ENCODE measurements around the gene C3orf20. TPM values are rescaled to one million over a fixed set of nuclear protein-coding genes. Genes with fewer than 3 reads are reported as not detected.

Gene C3orf20
- total RNA-seq, 2 experiments from 2014 or later: 0.14 TPM; not detected in 1

- Mint-ChIP-seq H3K4me1 (no peaks in the 10 kb centered on the region), H3K27me3 (no peaks in the 10 kb centered on the region), H3K9me3 (no peaks in the 10 kb centered on the region), H3K4me3 (no peak overlapping the region), H3K27ac (no peak overlapping the region), H3K36me3 (peaks cover 6% of the 10 kb centered on the region)
- DNase-seq: no peak
Measured at GRCh38 chr3:14672588-14672987, 2.4 kb upstream of the C3orf20 start.

DNA sequence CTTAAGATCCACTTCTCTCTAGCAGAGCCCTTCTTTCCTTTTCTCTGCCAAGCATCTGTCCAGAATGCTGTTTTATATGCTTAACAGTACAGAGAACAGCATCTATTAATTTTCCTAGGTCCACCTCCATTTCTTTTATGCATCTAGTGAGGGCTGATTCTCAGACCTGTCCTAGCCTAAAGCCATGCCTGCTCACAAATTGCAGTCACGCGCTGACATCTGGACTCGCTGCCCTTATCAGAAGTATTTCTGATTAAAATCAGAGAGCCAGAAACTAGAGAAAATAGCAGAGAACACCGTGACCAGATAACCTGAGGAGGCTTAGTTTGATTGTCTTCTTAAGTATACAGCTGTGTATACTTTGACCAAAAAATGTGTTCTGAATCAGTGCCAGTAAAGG lies 1.9 kb downstream of the C3orf20 start:
- H3K9me3 Mint-ChIP-seq: peaks cover 6% of the 10 kb centered on the region
- peaks cover 7% of the 10 kb centered on the region for H3K36me3 Mint-ChIP-seq
- H3K27ac Mint-ChIP-seq: no peak overlapping the region
- H3K4me3 Mint-ChIP-seq: no peak overlapping the region
- DNase-seq: no peak
- H3K27me3 Mint-ChIP-seq: no peaks in the 10 kb centered on the region
- no peaks in the 10 kb centered on the region for H3K4me1 Mint-ChIP-seq

DNA sequence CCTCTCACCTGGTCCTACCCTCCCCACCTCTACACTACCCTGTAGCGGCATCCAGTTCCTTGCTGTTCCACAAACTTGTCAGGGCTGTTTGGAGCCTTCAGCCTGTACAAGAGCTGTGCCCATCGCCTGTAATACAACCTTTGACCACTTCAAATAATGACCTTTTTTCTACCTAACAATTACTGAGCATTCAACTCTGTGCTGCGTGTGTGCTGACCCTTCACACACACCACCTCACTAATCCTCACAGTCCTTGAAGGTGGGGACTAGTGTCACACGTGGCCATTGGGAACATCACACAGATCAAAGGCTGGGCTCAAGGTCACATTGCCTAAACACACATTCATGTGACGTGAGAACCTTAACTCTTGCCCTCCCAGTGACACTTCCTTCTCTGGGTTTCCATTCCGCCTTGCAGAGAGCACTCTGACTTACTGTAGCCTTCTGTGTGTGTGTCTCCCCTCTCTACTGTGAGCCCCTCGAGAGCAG lies 3.1 kb downstream of the C3orf20 start:
- no peak overlapping the region for H3K4me3 Mint-ChIP-seq
- peaks cover 6% of the 10 kb centered on the region for H3K9me3 Mint-ChIP-seq
- H3K27me3 Mint-ChIP-seq: no peaks in the 10 kb centered on the region
- H3K36me3 Mint-ChIP-seq: peaks cover 5% of the 10 kb centered on the region
- no peaks in the 10 kb centered on the region for H3K4me1 Mint-ChIP-seq
- H3K27ac Mint-ChIP-seq: no peak overlapping the region
- DNase-seq: no peak

DNA sequence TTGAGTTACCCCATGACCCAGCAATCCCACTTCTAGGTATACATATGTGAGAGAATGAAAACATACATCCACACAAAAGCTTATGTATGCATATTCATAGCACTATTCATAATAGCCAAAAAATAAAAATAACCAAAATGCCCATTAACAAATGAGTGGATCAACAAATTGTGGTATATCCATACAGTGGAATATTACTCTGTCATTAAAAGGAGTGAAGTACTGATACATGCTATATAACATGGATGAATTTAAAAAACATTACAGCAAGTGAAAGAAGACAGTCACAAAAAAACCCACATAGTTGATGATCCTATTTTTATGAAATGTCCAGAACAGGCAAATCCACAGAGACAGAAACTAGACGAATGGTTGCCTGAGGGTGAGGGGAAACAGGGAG lies 5.2 kb downstream of the C3orf20 start:
- H3K4me3 Mint-ChIP-seq: no peak overlapping the region
- peaks cover 6% of the 10 kb centered on the region for H3K9me3 Mint-ChIP-seq
- H3K36me3 Mint-ChIP-seq: peaks cover 4% of the 10 kb centered on the region
- DNase-seq: no peak
- H3K4me1 Mint-ChIP-seq: no peaks in the 10 kb centered on the region
- H3K27me3 Mint-ChIP-seq: no peaks in the 10 kb centered on the region
- H3K27ac Mint-ChIP-seq: no peak overlapping the region

- peaks cover 6% of the 10 kb centered on the region for H3K9me3 Mint-ChIP-seq
- no peaks in the 10 kb centered on the region for H3K27me3 Mint-ChIP-seq
- no peak for DNase-seq
- H3K4me1 Mint-ChIP-seq: peaks cover 5% of the 10 kb centered on the region
- peaks cover 4% of the 10 kb centered on the region for H3K36me3 Mint-ChIP-seq
- no peak overlapping the region for H3K27ac Mint-ChIP-seq
- H3K4me3 Mint-ChIP-seq: no peak overlapping the region
Measured at GRCh38 chr3:14680716-14681115, 5.8 kb downstream of the C3orf20 start.

DNA sequence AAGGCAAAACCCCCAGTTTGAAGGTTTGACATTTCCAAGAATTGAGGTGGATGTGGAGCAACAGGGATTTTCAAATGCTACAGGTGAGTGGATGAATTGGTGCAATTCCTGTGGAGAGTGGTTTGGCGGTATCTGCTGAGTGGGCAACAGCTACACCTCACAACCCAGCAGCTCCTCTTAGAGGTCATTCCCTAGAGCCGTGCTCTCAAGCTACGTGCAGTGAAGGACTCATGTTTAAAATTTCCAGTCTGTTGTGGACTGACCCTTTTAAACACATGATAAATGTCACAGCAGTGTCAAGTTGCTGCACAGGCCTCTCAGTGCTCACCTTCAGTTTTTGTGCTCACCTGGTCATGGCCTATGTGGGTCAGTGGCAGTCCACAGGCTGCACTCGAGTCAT lies 9.5 kb downstream of the C3orf20 start:
- no peak for DNase-seq
- H3K36me3 Mint-ChIP-seq: peaks cover 4% of the 10 kb centered on the region
- H3K9me3 Mint-ChIP-seq: peaks cover 6% of the 10 kb centered on the region
- no peak overlapping the region for H3K4me3 Mint-ChIP-seq
- no peaks in the 10 kb centered on the region for H3K27me3 Mint-ChIP-seq
- peaks cover 13% of the 10 kb centered on the region for H3K4me1 Mint-ChIP-seq
- no peak overlapping the region for H3K27ac Mint-ChIP-seq

DNA sequence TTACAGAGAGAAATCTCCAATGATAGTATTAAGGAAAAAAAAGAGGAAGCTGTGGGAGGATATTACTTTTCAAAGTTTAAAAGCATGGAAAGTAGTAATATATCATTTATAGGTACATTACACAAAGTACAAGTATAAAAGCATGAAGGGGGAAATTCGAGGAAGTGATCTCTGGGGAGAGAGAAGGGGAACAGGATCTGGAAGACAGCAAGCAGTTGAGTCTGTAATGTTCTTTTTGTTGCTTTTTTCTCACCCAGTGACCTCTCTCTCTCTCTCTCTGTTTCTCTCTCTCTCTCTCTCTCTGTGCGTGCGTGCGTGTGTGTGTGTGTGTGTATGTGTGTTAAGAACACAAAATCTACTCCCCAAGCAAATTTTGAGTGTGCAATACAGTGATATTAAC lies 10.2 kb downstream of the C3orf20 start:
- Mint-ChIP-seq H3K4me1 (peaks cover 15% of the 10 kb centered on the region), H3K27ac (no peak overlapping the region), H3K4me3 (no peak overlapping the region), H3K36me3 (peaks cover 2% of the 10 kb centered on the region), H3K27me3 (no peaks in the 10 kb centered on the region), H3K9me3 (peaks cover 3% of the 10 kb centered on the region)
- DNase-seq: no peak

- no peak for DNase-seq
- no peak overlapping the region for H3K27ac Mint-ChIP-seq
- H3K27me3 Mint-ChIP-seq: no peaks in the 10 kb centered on the region
- no peaks in the 10 kb centered on the region for H3K36me3 Mint-ChIP-seq
- H3K4me1 Mint-ChIP-seq: peaks cover 15% of the 10 kb centered on the region
- H3K9me3 Mint-ChIP-seq: no peaks in the 10 kb centered on the region
- no peak overlapping the region for H3K4me3 Mint-ChIP-seq
Measured at GRCh38 chr3:14687360-14687759, 12.4 kb downstream of the C3orf20 start.

GRCh38 chr3:14688525-14688924 lies 13.6 kb downstream of the C3orf20 start:
- Mint-ChIP-seq H3K27ac (no peak overlapping the region), H3K27me3 (no peaks in the 10 kb centered on the region), H3K4me3 (no peak overlapping the region), H3K4me1 (peaks cover 15% of the 10 kb centered on the region), H3K9me3 (peaks cover 1% of the 10 kb centered on the region), H3K36me3 (no peaks in the 10 kb centered on the region)
- DNase-seq: no peak

GRCh38 chr3:14689247-14689980 lies 14.5 kb downstream of the C3orf20 start:
- peaks cover 15% of the 10 kb centered on the region for H3K4me1 Mint-ChIP-seq
- H3K4me3 Mint-ChIP-seq: no peak overlapping the region
- no peak for DNase-seq
- peaks cover 3% of the 10 kb centered on the region for H3K9me3 Mint-ChIP-seq
- H3K36me3 Mint-ChIP-seq: peaks cover 2% of the 10 kb centered on the region
- no peaks in the 10 kb centered on the region for H3K27me3 Mint-ChIP-seq
- no peak overlapping the region for H3K27ac Mint-ChIP-seq

DNA sequence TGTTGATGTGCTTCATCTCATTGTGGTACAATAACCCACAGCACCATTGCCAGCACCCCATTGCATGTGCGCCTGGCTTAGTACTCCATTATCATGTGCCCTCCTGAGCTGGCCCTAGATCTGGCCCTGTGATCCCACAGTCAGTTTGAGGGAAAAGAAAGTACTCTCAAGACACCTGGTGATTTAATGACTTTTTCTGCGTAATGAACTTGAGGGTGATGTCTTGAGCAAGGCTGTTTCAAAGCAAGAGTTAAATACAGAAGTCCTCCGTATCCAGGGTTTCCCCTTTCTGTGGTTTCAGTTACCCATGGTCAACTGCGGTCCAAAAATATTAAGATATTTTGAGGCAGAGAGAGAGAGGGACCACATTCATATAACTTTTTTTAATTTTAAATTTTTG lies 16.3 kb downstream of the C3orf20 start:
- no peak overlapping the region for H3K4me3 Mint-ChIP-seq
- no peak overlapping the region for H3K27ac Mint-ChIP-seq
- H3K27me3 Mint-ChIP-seq: no peaks in the 10 kb centered on the region
- peaks cover 11% of the 10 kb centered on the region for H3K4me1 Mint-ChIP-seq
- peaks cover 3% of the 10 kb centered on the region for H3K9me3 Mint-ChIP-seq
- peaks cover 3% of the 10 kb centered on the region for H3K36me3 Mint-ChIP-seq
- DNase-seq: no peak

DNA sequence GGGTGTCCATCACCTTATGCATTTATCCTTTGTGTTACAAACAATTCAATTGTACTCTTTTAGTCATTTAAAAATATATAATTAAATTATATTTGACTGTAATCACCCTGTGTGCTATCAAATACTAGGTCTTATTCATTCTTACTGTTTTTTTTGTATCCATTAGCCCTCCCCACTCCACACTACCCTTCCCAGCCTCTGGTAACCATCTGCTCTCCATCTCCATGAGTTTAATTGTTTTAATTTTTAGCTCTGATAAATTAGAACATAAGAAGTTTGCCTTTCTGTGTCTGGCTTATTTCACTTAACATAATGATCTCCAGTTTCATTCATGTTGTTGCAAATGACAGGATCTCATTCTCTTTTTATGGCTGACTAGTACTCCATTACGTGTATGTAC lies 16.8 kb downstream of the C3orf20 start:
- peaks cover 11% of the 10 kb centered on the region for H3K4me1 Mint-ChIP-seq
- no peak overlapping the region for H3K4me3 Mint-ChIP-seq
- H3K27ac Mint-ChIP-seq: no peak overlapping the region

GRCh38 chr3:14698601-14699244 lies 23.8 kb downstream of the C3orf20 start:
- peaks cover 2% of the 10 kb centered on the region for H3K9me3 Mint-ChIP-seq
- no peak overlapping the region for H3K27ac Mint-ChIP-seq
- no peak overlapping the region for H3K4me3 Mint-ChIP-seq

More for the DNA sequence above, 16.8 kb downstream of the C3orf20 start:
- Mint-ChIP-seq H3K27me3 (no peaks in the 10 kb centered on the region), H3K36me3 (peaks cover 3% of the 10 kb centered on the region), H3K9me3 (peaks cover 3% of the 10 kb centered on the region)
- no peak for DNase-seq

DNA sequence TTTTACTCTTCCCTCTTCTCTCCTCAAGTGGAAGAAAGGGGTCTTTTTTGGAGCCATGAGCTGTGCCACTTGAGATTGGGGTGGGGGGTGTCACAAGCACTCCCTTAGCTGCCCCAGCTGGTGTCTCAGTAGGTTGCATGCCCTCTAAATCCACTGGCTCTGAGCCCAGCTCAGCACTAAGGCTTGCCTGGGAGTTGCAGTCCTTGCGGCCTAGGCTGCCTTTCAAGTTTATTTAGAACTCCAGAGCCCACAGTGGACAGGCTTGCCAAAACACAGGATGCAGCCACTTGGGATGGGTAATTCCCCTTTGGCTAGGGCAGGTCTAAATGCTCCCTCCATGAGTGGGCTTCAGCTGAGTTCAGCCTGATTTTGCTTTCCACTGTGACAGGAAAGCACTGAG lies 24.7 kb downstream of the C3orf20 start:
- peaks cover 3% of the 10 kb centered on the region for H3K27me3 Mint-ChIP-seq
- H3K4me3 Mint-ChIP-seq: no peak overlapping the region
- H3K27ac Mint-ChIP-seq: no peak overlapping the region
- no peaks in the 10 kb centered on the region for H3K4me1 Mint-ChIP-seq
- no peaks in the 10 kb centered on the region for H3K9me3 Mint-ChIP-seq
- peaks cover 6% of the 10 kb centered on the region for H3K36me3 Mint-ChIP-seq
- no peak for DNase-seq

More at GRCh38 chr3:14698601-14699244, 23.8 kb downstream of the C3orf20 start:
- H3K36me3 Mint-ChIP-seq: peaks cover 9% of the 10 kb centered on the region
- H3K4me1 Mint-ChIP-seq: no peaks in the 10 kb centered on the region
- no peak for DNase-seq
- peaks cover 3% of the 10 kb centered on the region for H3K27me3 Mint-ChIP-seq

DNA sequence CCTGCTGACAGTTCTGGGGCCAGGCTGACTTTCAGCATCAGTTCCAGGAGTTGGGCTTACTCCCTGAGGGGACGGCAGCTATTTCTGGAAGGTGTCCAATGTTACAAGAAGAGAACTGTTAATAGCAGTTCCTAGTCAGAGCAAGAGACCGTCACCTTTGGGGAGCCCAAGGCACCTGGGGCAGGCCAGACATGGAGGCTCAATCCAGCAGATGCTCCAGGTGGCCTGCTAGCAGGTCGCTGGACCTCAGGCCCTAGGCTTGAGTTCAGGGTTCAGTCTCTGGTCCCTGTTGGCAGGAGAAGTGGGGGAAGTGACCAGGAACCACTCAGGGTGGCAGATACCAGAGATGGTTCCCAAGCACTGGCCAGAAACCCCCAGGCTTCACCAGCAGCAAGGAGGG lies 25.9 kb downstream of the C3orf20 start:
- H3K36me3 Mint-ChIP-seq: peaks cover 6% of the 10 kb centered on the region
- DNase-seq: no peak
- H3K4me1 Mint-ChIP-seq: no peaks in the 10 kb centered on the region
- H3K4me3 Mint-ChIP-seq: no peak overlapping the region
- no peaks in the 10 kb centered on the region for H3K9me3 Mint-ChIP-seq
- H3K27me3 Mint-ChIP-seq: peaks cover 3% of the 10 kb centered on the region
- no peak overlapping the region for H3K27ac Mint-ChIP-seq

GRCh38 chr3:14701676-14702075 lies 26.7 kb downstream of the C3orf20 start:
- Mint-ChIP-seq H3K27me3 (peaks cover 3% of the 10 kb centered on the region), H3K4me3 (no peak overlapping the region), H3K36me3 (peaks cover 6% of the 10 kb centered on the region), H3K27ac (no peak overlapping the region), H3K4me1 (no peaks in the 10 kb centered on the region), H3K9me3 (no peaks in the 10 kb centered on the region)
- no peak for DNase-seq

Measured in activated naive CD8-positive, alpha-beta T cell treated with anti-CD3 and anti-CD28 coated beads for 36 hours (primary cell).